Fibroblast of villous mesenchyme (primary cell): Measurements from ENCODE around the gene STX5. TPM values are rescaled to one million over a fixed set of nuclear protein-coding genes. Genes with fewer than 3 reads are reported as not detected.

ENCODE experiments used
- small RNA-seq: library from RNA; depleted of rRNA; stranded (forward); fragments of <200 nt; gene quantifications from one replicate; pipeline ENCODE3, GENCODE V24; 2012
- total RNA-seq: library from RNA; depleted of rRNA; stranded (reverse); fragments of >200 nt; gene quantifications from 2 replicates; pipeline ENCODE4 v1.2.3, GENCODE V29; 2012

The STX5 gene
- total RNA-seq, 1 donor = 47.5 TPM

Small RNA genes lying within 50 kb of the gene (small RNA-seq; reads per million reads assigned to genes)
- gene MIR6514 (0.94 reads per million, percentile 7 among the genes with 10 or more reads in this experiment), gene RF00099 (not detected), gene RNU6-118P (not detected), gene SNORD22 (not detected), gene SNORD26 (not detected), gene SNORD27 (not detected), gene SNORD28 (not detected), gene SNORD30 (69.5 reads per million, percentile 96 among the genes with 10 or more reads in this experiment)

Other genes with a start within 250 kb of the STX5 start
- gene TUT1, start 240.5 kb downstream of the STX5 start, total RNA-seq = 4.3 and 5.2 TPM in 2 replicates
- 145 and 197 TPM in 2 replicates for gene MTA2, start 230.2 kb downstream of the STX5 start, total RNA-seq
- 15.5 and 21.6 TPM in 2 replicates for gene EML3, start 219.3 kb downstream of the STX5 start, total RNA-seq
- 2.9 and 3.0 TPM in 2 replicates for gene ROM1, start 218.8 kb downstream of the STX5 start, total RNA-seq
- gene B3GAT3, start 210.1 kb downstream of the STX5 start, total RNA-seq = 35.4 and 36.3 TPM in 2 replicates
- 178 and 211 TPM in 2 replicates for gene GANAB, start 185.4 kb downstream of the STX5 start, total RNA-seq
- gene INTS5, start 178.7 kb downstream of the STX5 start, total RNA-seq = 20.7 and 21.6 TPM in 2 replicates
- 23.7 and 27.7 TPM in 2 replicates for gene C11orf98, start 166.8 kb downstream of the STX5 start, total RNA-seq
- 4.5 and 7.8 TPM in 2 replicates for gene CSKMT, start 166.7 kb downstream of the STX5 start, total RNA-seq
- gene UQCC3, start 160.4 kb downstream of the STX5 start, total RNA-seq = 6.5 and 10.0 TPM in 2 replicates
- 4.3 and 7.4 TPM in 2 replicates for gene LBHD1, start 159.8 kb downstream of the STX5 start, total RNA-seq
- gene UBXN1, start 153.0 kb downstream of the STX5 start, total RNA-seq = 52.7 and 108 TPM in 2 replicates
- 6.9 and 15.5 TPM in 2 replicates for gene LRRN4CL, start 142.5 kb downstream of the STX5 start, total RNA-seq
- 53.5 and 59.3 TPM in 2 replicates for gene BSCL2, start 124.6 kb downstream of the STX5 start, total RNA-seq
- gene GNG3, start 124.4 kb downstream of the STX5 start, total RNA-seq = not detected in 2 replicates
- gene HNRNPUL2, start 104.6 kb downstream of the STX5 start, total RNA-seq = 15.5 and 17.3 TPM in 2 replicates
- gene TTC9C, start 103.6 kb downstream of the STX5 start, total RNA-seq = 28.0 and 36.7 TPM in 2 replicates
- 12.9 and 13.4 TPM in 2 replicates for gene ZBTB3, start 77.9 kb downstream of the STX5 start, total RNA-seq
- 45.8 and 55.7 TPM in 2 replicates for gene POLR2G, start 70.5 kb downstream of the STX5 start, total RNA-seq
- 16.8 and 22.2 TPM in 2 replicates for gene TAF6L, start 60.7 kb downstream of the STX5 start, total RNA-seq
- gene TMEM179B, start 44.6 kb downstream of the STX5 start, total RNA-seq = 38.0 and 45.8 TPM in 2 replicates
- 14.5 and 14.7 TPM in 2 replicates for gene TMEM223, start 40.0 kb downstream of the STX5 start, total RNA-seq
- gene NXF1, start 26.6 kb downstream of the STX5 start, total RNA-seq = 28.3 and 33.2 TPM in 2 replicates
- not detected in 2 replicates for gene TEX54, start 790 bp upstream of the STX5 start, total RNA-seq
- 36.1 and 39.7 TPM in 2 replicates for gene WDR74, start 7.5 kb upstream of the STX5 start, total RNA-seq
- gene SLC3A2, start 48.8 kb upstream of the STX5 start, total RNA-seq = 117 and 190 TPM in 2 replicates
- gene CHRM1, start 89.3 kb upstream of the STX5 start, total RNA-seq = not detected in 2 replicates
- gene SLC22A6, start 152.9 kb upstream of the STX5 start, total RNA-seq = not detected in 2 replicates
- not detected in 2 replicates for gene SLC22A8, start 183.8 kb upstream of the STX5 start, total RNA-seq